A549 (cell line): ENCODE data around the gene GABBR1.

ENCODE experiments used
- CTCF ChIP-seq: fragments of >200 bp; sonication (Bioruptor Twin); formaldehyde crosslinking; IDR thresholded peaks from 3 replicates; pipeline ENCODE4 v1.5.1; 2016
- JUN ChIP-seq, 2 experiments: fragments of >200 bp; sonication (Bioruptor Twin); formaldehyde crosslinking; IDR thresholded peaks; 2 replicates in 1 of 2; 3 replicates in 1 of 2; pipeline ENCODE4 v1.6.1; 2016 to 2017

DNA sequence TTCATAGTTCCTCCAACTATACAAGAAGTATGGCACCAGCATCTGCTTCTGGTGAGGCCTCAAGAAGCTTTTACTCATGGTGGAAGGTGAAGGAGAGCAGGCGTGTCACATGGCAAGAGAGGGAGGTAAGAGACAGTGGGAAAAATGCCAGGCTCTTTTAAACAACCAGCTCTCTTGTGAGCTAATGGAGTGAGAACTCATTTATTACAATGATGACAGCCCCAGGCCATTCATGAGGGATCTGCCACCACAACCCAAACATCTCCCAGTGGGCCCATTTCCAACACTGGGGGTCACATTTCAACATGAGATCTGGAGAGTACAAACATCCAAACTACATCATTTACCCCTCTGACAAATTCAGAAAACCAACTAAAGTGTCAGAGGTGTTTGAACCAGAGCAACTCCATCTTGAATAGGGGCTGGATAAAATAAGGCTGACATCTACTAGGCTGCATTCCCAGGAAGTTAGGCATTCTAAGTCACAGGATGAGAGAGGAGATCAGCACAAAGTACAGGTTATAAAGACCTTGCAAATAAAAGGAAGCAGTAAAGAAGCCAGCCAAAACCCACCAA, 71.3 kb downstream of the GABBR1 start:
- TF ChIP-seq CTCF (no peak), JUN (IDR thresholded peaks at IDR 0.05) (no peak)
